Measurements from ENCODE around the gene FAM83G. TPM values are rescaled to one million over a fixed set of nuclear protein-coding genes. Genes with fewer than 3 reads are reported as not detected.

The FAM83G gene
- polyA plus RNA-seq, 1 of the 3 experiments (the other 2 are of a cell fraction): 6.5 TPM

DNA sequence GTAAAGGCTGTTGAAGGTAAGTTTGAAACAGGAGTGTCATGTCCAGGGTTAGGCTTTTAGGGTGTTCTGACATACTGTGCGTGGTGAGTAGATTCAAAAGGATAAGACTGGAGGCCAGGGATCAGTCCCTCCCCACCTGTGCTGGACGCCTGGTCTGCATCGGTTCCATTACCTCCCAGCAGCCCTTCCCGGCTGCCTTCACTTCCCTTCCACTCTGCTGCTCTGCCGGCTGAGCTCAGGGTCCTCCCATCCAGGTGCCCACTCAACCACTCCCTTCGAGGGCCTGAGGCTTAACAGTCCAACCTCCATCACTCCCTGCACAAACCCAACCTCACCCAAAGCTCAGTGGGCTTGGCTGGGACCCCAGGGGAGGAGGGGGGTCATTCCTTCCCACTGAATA is 56.7 kb downstream of the FAM83G start (continued):
- TF ChIP-seq FOXJ3 (CRISPR knock-in tag; IDR thresholded peaks at IDR 0.05): no peak
- no peak for TF ChIP-seq NFIC (IDR thresholded peaks at IDR 0.05; ENCODE audit: borderline replicate concordance)

DNA sequence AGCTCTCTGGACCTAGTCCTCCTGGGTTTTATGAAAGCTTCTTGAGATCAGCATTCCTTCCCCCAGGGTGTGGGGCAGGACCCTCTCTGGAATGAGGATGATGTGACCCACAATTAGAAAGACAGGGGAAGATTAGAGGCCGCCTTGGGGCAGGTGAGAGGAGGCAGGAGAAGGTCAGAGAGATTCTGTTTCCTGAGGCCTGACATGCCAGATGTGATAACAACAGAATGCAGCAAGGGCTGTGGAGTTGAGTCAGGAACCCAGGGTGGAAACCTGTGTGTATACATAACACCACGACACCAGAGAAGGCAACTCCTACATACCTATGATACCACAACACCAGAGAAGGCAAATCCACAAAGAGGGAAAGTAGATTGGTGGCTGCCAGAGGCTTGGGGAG is 58.0 kb downstream of the FAM83G start:
- peaks cover 0 to 8% of the 10 kb centered on the region in 2 experiments; a peak in 1 of 4 replicates for H3K4me1 ChIP-seq (ENCODE audit: control insufficient read depth in 1 of 2, insufficient read depth in 2 of 2, low read depth in 1 of 2, low read length in 1 of 2)
- no peak overlapping the region for H3K27ac ChIP-seq (ENCODE audit: low read depth in 2 of 2, low read length in 1 of 2)
- no peak overlapping the region for H3K9ac ChIP-seq
- no peaks in the 10 kb centered on the region; the same call in 1 of the 2 replicates for H3K27me3 ChIP-seq (ENCODE audit: insufficient read depth)
- H3K9me3 ChIP-seq: no peaks in the 10 kb centered on the region
- H3K4me2 ChIP-seq: no peak overlapping the region
- H3F3A ChIP-seq (replicated peaks; ENCODE audit: insufficient read depth): no peaks in the 10 kb centered on the region
- no peak for TF ChIP-seq SMC3 (IDR thresholded peaks at IDR 0.05; ENCODE audit: low read depth, low read length)
- H3K9me2 ChIP-seq: no peaks in the 10 kb centered on the region
- H3K4me3 ChIP-seq (ENCODE audit: low read depth in 2 of 2, low read length in 1 of 2): no peak overlapping the region
- 23% methylated on average over 2 of the region's 2 CpGs for WGBS (ENCODE audit: low lambda C conversion rate)
- CTCF ChIA-PET: no interaction called here
- no peaks in the 10 kb centered on the region for H3K36me3 ChIP-seq (replicated peaks in 1 of 2; ENCODE audit: control insufficient read depth in 1 of 2, insufficient read depth in 2 of 2, low read length in 1 of 2)
- no peaks in the 10 kb centered on the region for H3K79me2 ChIP-seq (ENCODE audit: insufficient read depth)
- no peak for DNase-seq
- H4K20me1 ChIP-seq (ENCODE audit: insufficient read depth): no peaks in the 10 kb centered on the region
- H2AFZ ChIP-seq (ENCODE audit: low read depth): no peak overlapping the region
- POLR2A ChIA-PET: no interaction called here

DNA sequence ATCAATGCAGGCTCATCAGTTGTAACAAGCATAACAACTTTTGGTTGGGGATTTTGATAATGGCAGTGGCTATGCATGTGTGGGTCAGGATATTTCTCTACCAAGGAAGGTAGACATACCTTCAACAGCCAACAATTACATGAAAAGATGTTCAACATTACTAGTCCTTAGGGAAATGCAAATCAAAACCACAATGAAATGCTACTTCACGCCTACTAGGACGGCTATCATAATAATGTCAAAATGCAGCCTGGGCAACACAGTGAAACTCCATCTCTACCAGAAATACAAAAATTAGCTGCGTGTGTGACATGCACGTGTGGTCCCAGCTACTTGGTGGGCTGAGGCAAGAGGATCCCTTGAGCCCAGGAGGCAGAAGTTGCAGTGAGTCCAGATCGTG is 59.9 kb downstream of the FAM83G start:
- no peak for TF ChIP-seq GATA2 (CRISPR knock-in tag; IDR thresholded peaks at IDR 0.05)
- TF ChIP-seq, protein P1, sequence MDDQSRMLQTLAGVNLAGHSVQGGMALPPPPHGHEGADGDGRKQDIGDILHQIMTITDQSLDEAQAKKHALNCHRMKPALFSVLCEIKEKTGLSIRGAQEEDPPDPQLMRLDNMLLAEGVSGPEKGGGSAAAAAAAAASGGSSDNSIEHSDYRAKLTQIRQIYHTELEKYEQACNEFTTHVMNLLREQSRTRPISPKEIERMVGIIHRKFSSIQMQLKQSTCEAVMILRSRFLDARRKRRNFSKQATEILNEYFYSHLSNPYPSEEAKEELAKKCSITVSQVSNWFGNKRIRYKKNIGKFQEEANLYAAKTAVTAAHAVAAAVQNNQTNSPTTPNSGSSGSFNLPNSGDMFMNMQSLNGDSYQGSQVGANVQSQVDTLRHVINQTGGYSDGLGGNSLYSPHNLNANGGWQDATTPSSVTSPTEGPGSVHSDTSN (IDR thresholded peaks at IDR 0.05): no peak
- no peak for TF ChIP-seq FOXJ3 (CRISPR knock-in tag; IDR thresholded peaks at IDR 0.05)
- TF ChIP-seq, protein P2, sequence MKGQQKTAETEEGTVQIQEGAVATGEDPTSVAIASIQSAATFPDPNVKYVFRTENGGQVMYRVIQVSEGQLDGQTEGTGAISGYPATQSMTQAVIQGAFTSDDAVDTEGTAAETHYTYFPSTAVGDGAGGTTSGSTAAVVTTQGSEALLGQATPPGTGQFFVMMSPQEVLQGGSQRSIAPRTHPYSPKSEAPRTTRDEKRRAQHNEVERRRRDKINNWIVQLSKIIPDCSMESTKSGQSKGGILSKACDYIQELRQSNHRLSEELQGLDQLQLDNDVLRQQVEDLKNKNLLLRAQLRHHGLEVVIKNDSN (IDR thresholded peaks at IDR 0.05; ENCODE audit: borderline replicate concordance, low read depth): no peak
- no peak for TF ChIP-seq EZH2phosphoT487 (IDR thresholded peaks at IDR 0.05; ENCODE audit: borderline replicate concordance, low read depth)
- TF ChIP-seq USF2 (IDR thresholded peaks at IDR 0.05; ENCODE audit: borderline replicate concordance, low read depth, low read length): no peak
- no peak for TF ChIP-seq RAD21 (IDR thresholded peaks at IDR 0.05; ENCODE audit: low read length)
- TF ChIP-seq RFX5 (IDR thresholded peaks at IDR 0.05; ENCODE audit: low read length): no peak
- TF ChIP-seq ZBTB33 (IDR thresholded peaks at IDR 0.05; ENCODE audit: borderline replicate concordance, low read depth): no peak
- TF ChIP-seq NFIC (IDR thresholded peaks at IDR 0.05; ENCODE audit: borderline replicate concordance): no peak
- TF ChIP-seq CHD2 (IDR thresholded peaks at IDR 0.05; ENCODE audit: low read length, partially characterized antibody): no peak
- TF ChIP-seq, protein P3, sequence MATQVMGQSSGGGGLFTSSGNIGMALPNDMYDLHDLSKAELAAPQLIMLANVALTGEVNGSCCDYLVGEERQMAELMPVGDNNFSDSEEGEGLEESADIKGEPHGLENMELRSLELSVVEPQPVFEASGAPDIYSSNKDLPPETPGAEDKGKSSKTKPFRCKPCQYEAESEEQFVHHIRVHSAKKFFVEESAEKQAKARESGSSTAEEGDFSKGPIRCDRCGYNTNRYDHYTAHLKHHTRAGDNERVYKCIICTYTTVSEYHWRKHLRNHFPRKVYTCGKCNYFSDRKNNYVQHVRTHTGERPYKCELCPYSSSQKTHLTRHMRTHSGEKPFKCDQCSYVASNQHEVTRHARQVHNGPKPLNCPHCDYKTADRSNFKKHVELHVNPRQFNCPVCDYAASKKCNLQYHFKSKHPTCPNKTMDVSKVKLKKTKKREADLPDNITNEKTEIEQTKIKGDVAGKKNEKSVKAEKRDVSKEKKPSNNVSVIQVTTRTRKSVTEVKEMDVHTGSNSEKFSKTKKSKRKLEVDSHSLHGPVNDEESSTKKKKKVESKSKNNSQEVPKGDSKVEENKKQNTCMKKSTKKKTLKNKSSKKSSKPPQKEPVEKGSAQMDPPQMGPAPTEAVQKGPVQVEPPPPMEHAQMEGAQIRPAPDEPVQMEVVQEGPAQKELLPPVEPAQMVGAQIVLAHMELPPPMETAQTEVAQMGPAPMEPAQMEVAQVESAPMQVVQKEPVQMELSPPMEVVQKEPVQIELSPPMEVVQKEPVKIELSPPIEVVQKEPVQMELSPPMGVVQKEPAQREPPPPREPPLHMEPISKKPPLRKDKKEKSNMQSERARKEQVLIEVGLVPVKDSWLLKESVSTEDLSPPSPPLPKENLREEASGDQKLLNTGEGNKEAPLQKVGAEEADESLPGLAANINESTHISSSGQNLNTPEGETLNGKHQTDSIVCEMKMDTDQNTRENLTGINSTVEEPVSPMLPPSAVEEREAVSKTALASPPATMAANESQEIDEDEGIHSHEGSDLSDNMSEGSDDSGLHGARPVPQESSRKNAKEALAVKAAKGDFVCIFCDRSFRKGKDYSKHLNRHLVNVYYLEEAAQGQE (IDR thresholded peaks at IDR 0.05; ENCODE audit: low read depth, low read length): no peak
- TF ChIP-seq IRF3 (IDR thresholded peaks at IDR 0.05; ENCODE audit: low read depth, low read length): no peak
- TF ChIP-seq SMC3 (IDR thresholded peaks at IDR 0.05; ENCODE audit: low read depth, low read length): no peak
- WGBS (ENCODE audit: low lambda C conversion rate): 53% methylated on average over 5 of the region's 5 CpGs
- CTCF ChIA-PET: interaction anchor here (1.7 kb wide), 1 partner anchor 16 kb away, joined by 11 read pairs; no protein-coding TSS in a partner anchor

More for the DNA sequence above, 59.9 kb downstream of the FAM83G start:
- H3K9me2 ChIP-seq: no peaks in the 10 kb centered on the region
- peaks cover 0 to 5% of the 10 kb centered on the region in 2 experiments; a peak in 1 of 4 replicates for H3K4me1 ChIP-seq (ENCODE audit: control insufficient read depth in 1 of 2, insufficient read depth in 2 of 2, low read depth in 1 of 2, low read length in 1 of 2)
- DNase-seq: no peak
- no peak overlapping the region for H2AFZ ChIP-seq (ENCODE audit: low read depth)
- no peaks in the 10 kb centered on the region for H3K36me3 ChIP-seq (replicated peaks in 1 of 2; ENCODE audit: control insufficient read depth in 1 of 2, insufficient read depth in 2 of 2, low read length in 1 of 2)
- no peak overlapping the region for H3K27ac ChIP-seq (ENCODE audit: low read depth in 2 of 2, low read length in 1 of 2)
- no peaks in the 10 kb centered on the region; the same call in 1 of the 2 replicates for H3K27me3 ChIP-seq (ENCODE audit: insufficient read depth)
- H4K20me1 ChIP-seq (ENCODE audit: insufficient read depth): no peaks in the 10 kb centered on the region
- no peak overlapping the region for H3K4me3 ChIP-seq (ENCODE audit: low read depth in 2 of 2, low read length in 1 of 2)
- H3K4me2 ChIP-seq: no peak overlapping the region
- POLR2A ChIA-PET: no interaction called here
- H3K9me3 ChIP-seq: no peaks in the 10 kb centered on the region
- H3F3A ChIP-seq (replicated peaks; ENCODE audit: insufficient read depth): no peaks in the 10 kb centered on the region
- no peaks in the 10 kb centered on the region for H3K79me2 ChIP-seq (ENCODE audit: insufficient read depth)
- no peak overlapping the region for H3K9ac ChIP-seq

Data from SK-N-SH (cell line).